ENCODE measurements around the gene PNPT1. TPM values are rescaled to one million over a fixed set of nuclear protein-coding genes. Genes with fewer than 3 reads are reported as not detected.

PNPT1 gene
- total RNA-seq, 1 donor from 2014 or later, result 17.8 TPM

GRCh38 chr2:55668956-55669355 lies 24.7 kb downstream of the PNPT1 start:
- Mint-ChIP-seq H3K9me3 (ENCODE audit: unreplicated experiment) (no peaks in the 10 kb centered on the region), H3K4me1 (ENCODE audit: unreplicated experiment) (no peaks in the 10 kb centered on the region), H3K36me3 (ENCODE audit: unreplicated experiment) (peaks cover 24% of the 10 kb centered on the region), H3K4me3 (ENCODE audit: unreplicated experiment) (no peak overlapping the region), H3K27me3 (ENCODE audit: unreplicated experiment) (no peaks in the 10 kb centered on the region), H3K27ac (ENCODE audit: unreplicated experiment) (no peak overlapping the region)
- no peak for DNase-seq (ENCODE audit: extremely low spot score, unreplicated experiment)
- TF ChIP-seq CTCF (IDR thresholded peaks at IDR 0.05), result no peak

- Mint-ChIP-seq H3K27me3 (ENCODE audit: unreplicated experiment) (no peaks in the 10 kb centered on the region), H3K36me3 (ENCODE audit: unreplicated experiment) (peaks cover 29% of the 10 kb centered on the region), H3K9me3 (ENCODE audit: unreplicated experiment) (no peaks in the 10 kb centered on the region), H3K27ac (ENCODE audit: unreplicated experiment) (no peak overlapping the region), H3K4me3 (ENCODE audit: unreplicated experiment) (no peak overlapping the region), H3K4me1 (ENCODE audit: unreplicated experiment) (peaks cover 6% of the 10 kb centered on the region)
- no peak for DNase-seq (ENCODE audit: extremely low spot score, unreplicated experiment)
- TF ChIP-seq CTCF (IDR thresholded peaks at IDR 0.05), result no peak
These were observed 40.4 kb downstream of the PNPT1 start for GRCh38 chr2:55653255-55653654.

DNA sequence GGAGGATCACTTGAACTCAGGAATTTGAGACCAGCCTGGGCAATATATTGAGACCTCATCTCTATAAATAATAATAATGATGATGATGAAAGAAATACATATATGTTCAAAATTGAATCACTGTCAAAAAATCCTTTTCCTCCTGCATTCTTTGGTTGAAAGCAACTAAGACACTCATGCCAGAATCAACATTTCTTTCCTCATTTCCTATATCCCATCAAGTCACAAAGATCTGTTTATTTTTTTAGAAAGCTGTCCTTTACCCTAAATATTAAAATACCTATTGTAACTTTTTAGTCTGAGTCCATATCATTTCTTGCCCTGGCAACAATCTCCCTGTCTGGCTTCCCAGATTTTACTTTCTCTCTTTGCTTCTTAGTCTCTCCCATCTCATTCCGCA lies 44.4 kb downstream of the PNPT1 start:
- Mint-ChIP-seq H3K9me3 (ENCODE audit: unreplicated experiment) (no peaks in the 10 kb centered on the region), H3K4me1 (ENCODE audit: unreplicated experiment) (peaks cover 6% of the 10 kb centered on the region), H3K4me3 (ENCODE audit: unreplicated experiment) (no peak overlapping the region), H3K27ac (ENCODE audit: unreplicated experiment) (peak overlapping the region; percentile 11), H3K27me3 (ENCODE audit: unreplicated experiment) (no peaks in the 10 kb centered on the region), H3K36me3 (ENCODE audit: unreplicated experiment) (peaks cover 15% of the 10 kb centered on the region)
- DNase-seq (ENCODE audit: extremely low spot score, unreplicated experiment), result no peak
- no peak for TF ChIP-seq CTCF (IDR thresholded peaks at IDR 0.05)

DNA sequence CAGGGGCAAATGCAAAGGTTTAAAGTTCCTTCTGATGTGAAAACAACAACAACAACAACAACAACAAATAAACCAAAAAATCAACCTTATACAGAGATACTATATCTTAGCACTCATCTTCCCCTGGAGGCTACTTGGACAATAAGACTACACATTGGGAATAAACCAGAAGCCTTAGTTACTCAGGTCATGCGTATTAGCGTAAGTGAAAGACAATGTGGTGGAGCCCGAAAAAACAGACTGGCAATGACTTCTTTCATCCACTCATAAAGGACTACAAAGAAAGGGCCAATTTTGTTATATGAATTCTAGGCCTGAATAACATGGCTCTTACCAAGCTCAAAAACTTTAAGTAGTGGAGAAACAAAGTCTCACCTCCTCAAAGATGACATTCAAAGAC lies 56.8 kb downstream of the PNPT1 start:
- DNase-seq (ENCODE audit: extremely low spot score, unreplicated experiment), result no peak
- no peaks in the 10 kb centered on the region for H3K4me1 Mint-ChIP-seq (ENCODE audit: unreplicated experiment)
- H3K4me3 Mint-ChIP-seq (ENCODE audit: unreplicated experiment), result no peak overlapping the region
- H3K27ac Mint-ChIP-seq (ENCODE audit: unreplicated experiment), result no peak overlapping the region
- H3K9me3 Mint-ChIP-seq (ENCODE audit: unreplicated experiment), result no peaks in the 10 kb centered on the region
- H3K36me3 Mint-ChIP-seq (ENCODE audit: unreplicated experiment), result peaks cover 22% of the 10 kb centered on the region
- H3K27me3 Mint-ChIP-seq (ENCODE audit: unreplicated experiment), result no peaks in the 10 kb centered on the region
- TF ChIP-seq CTCF (IDR thresholded peaks at IDR 0.05), result no peak

GRCh38 chr2:55628931-55629330 lies 64.7 kb downstream of the PNPT1 start:
- Mint-ChIP-seq H3K9me3 (ENCODE audit: unreplicated experiment) (no peaks in the 10 kb centered on the region), H3K36me3 (ENCODE audit: unreplicated experiment) (peaks cover 5% of the 10 kb centered on the region), H3K4me1 (ENCODE audit: unreplicated experiment) (no peaks in the 10 kb centered on the region), H3K4me3 (ENCODE audit: unreplicated experiment) (no peak overlapping the region), H3K27me3 (ENCODE audit: unreplicated experiment) (no peaks in the 10 kb centered on the region), H3K27ac (ENCODE audit: unreplicated experiment) (no peak overlapping the region)
- no peak for TF ChIP-seq CTCF (IDR thresholded peaks at IDR 0.05)
- DNase-seq (ENCODE audit: extremely low spot score, unreplicated experiment), result no peak

All from osteocyte (in vitro differentiated cells).